GM18517 (cell line): ENCODE results near the gene PRKCD.

Experiments
- ATAC-seq: cut with Tn5 transposase; IDR thresholded peaks from one replicate; pipeline ENCODE4 v1.9.1; 2021; ENCODE audit warnings: mild to moderate bottlenecking, moderate library complexity; ENCODE audit not compliant: unreplicated experiment

The PRKCD gene

GRCh38 chr3:53213276-53213675, 52.3 kb downstream of the PRKCD start:
- no peak for ATAC-seq

GRCh38 chr3:53215816-53216215, 54.8 kb downstream of the PRKCD start:
- ATAC-seq = no peak

- no peak for ATAC-seq
Observed at GRCh38 chr3:53216723-53217122, 55.7 kb downstream of the PRKCD start.

DNA sequence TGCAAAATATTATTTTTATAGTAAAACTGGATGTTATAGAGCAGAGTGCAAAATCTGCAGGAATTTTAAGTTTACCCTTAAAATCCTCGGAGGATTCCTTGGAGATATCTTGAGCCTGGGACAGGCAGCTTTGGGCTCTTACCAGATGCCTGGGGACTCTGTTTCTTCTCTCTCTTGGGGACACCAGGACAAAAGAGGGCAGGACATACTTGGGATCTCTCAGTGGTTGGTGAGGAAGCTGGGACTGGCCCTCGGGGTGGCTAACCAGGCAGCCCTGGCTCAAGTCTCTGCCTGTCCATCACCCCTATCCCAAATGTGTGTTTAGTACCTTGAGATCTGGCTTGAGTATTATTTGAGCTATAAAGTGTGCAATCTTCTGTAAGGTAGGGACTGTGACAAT, 56.2 kb downstream of the PRKCD start:
- no peak for ATAC-seq

GRCh38 chr3:53218131-53218530, 57.1 kb downstream of the PRKCD start:
- ATAC-seq = no peak

DNA sequence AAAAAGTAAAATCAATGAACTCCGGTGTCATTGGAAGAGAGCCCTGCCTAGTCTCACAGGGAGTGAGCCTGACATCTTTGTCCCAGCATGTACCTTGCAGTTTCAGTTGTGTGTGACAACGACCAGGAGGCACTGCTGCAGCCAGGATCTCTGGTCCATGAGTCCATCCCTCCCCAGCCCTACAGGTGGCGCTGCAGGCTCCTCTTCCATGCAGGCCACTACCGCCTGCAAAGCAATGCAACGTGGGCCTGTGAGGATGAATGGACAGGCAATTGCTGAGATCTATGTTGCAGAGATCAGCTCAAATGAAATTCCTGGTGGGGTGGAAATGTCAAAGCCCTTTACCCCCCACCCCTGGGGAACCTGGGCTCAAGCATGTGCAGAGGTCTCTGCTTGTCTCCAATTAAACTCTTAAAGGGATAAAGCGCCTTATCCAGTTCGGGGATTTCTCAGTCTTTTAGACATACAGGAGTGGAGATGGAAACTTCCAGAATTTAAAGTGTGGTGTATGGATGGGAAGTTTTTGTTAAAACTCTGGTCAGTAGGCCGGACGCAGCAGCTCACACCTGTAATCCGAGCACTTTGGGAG, 59.0 kb downstream of the PRKCD start:
- ATAC-seq = peak; percentile 73

DNA sequence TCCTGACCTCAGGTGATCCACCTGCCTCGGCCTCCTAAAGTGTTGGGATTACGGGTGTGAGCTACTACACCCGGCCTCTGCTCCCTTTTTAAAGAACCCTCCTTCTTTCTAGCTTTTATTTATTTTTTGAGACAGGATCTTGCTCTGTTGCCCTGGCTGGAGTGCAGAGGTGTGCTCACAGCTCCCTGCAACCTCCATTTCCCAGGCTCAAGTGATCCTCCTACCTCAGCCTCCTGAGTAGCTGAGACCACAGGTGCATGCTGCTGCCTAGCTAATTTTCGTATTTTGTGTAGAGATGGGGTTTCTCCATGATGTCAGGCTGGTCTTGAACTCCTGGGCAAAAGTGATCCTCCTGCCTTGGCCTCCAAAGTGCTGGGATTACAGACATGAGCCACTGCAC, 60.3 kb downstream of the PRKCD start:
- ATAC-seq = no peak

DNA sequence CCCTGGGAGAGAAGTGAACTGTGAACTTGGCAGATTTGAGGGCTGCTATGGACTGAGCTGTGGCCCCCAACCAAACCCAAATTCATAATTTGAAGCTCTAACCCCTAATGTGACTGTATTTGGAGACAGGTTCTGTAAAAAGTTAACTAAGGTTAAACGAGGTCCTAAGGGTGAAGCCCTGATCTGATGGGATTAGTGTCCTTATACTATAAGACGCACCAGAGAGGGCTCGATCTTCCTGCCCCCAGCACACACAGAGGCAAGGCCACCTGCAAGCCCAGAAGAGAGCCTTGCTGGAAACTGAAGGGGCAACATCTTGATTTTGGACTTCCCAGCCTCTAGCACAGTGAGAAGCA, 60.8 kb downstream of the PRKCD start:
- no peak for ATAC-seq

DNA sequence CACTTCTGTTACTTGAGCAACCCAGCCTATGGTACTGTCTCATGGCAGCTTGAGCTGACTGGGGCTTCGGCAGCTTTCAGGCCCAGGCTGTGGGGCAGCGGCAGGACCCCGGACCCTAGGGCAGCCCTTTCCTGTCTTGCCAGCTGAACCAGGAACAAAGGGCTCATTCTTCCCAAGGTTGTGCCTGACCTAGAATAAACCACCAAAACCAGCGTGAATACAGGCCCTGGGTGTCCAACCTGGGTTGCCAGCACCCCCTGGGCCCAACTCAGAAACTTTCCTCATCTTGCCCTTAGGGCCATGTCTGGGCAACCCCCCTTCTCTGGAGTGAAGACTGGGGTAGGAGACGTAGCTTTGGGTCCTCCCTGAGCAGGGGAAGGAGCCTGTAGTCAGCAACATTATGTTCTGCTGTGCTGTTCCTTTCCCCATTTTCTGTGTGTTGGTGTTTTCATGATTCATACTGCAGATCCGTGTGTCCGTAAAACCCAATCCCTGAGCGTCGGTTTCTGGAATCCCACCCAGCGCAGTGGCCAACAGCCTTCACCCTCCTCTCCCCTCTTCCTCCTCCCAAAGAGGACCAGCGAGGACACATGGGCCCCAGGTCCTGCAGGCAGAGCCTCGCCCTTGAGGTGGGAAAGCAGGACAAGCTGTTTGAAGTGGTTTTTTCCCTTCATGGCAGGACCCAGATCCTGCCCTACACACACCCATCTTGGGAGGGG, 61.3 kb downstream of the PRKCD start:
- ATAC-seq = no peak

DNA sequence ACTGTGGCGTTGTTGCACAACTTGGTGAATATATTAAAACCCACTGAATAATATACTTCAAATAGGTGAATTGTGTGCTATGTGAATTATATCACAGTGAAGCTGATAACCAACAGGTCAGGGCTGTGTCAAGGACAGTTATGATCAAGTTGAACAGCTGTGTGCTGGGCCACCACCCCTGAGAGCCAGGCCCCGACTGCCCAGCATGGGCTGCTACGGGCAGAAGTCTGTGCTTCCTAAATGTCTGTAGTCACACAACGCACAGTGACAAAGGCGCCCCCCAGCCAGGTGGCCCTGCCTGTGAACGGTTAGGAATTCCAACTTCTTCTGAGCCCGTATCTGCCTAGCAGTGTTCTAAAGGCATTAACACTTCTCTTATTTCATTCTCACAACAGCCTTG, 62.0 kb downstream of the PRKCD start:
- ATAC-seq = no peak

- ATAC-seq = no peak
Observed at GRCh38 chr3:53223541-53223966, 62.5 kb downstream of the PRKCD start.

DNA sequence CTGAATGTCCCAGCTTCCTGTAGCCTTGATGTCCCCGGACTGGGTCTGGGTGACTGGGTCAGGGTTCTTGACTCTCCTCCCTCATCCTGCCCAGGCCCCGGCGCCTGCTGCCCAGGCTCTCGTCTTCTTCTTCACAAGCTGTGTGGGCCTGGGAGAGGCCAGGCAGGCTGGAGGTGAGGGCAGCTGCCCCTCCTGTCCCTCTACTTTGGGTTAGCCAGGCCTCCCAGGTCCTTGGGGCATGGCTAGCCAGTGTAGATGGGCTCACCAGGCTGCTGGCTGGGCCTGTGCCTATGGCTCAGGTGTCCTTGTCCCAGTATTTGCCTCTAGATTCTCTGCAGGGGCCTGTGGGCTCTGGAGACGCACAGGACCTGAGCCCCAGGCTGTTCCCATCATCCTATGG, 63.0 kb downstream of the PRKCD start:
- ATAC-seq = no peak

DNA sequence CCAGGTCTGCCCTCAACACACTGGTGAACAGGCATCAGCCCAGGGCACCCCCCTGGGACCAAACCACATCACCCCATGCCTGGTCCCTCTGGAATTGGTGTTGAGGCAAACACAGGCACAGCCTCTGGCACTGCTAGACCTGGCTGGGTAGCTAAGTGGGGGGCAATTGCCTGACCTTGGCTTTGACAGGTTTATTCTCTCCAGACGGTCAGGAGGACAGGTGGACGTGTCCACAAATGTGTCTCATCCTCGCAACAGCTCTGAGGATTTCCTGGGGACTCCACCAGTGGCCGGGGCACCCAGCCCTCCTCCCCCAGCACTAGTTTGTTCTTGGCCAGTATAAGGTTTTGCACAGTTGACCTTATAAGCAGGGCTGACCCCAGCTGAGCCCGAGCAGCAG, 63.5 kb downstream of the PRKCD start:
- no peak for ATAC-seq

- ATAC-seq = no peak
Observed at GRCh38 chr3:53225181-53225580, 64.2 kb downstream of the PRKCD start.

DNA sequence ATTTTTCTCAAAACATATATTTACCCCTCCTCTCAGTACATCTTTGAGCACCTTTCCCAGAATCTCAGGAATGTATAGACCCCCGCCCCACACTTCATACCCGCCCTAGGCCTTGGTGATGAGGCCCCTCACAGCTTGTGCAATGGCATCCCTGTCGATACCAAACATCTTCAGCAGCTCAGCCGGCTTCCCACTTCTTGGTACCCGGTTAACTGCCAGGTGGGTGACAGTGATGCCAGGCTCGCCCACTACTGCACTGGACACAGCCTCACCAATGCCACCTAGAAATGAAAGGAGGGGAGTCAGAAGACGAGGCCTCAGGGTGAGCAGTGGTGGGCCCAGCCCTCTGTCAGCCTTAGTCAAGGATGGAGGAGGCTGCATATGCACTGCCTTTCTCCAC, 64.6 kb downstream of the PRKCD start:
- no peak for ATAC-seq

DNA sequence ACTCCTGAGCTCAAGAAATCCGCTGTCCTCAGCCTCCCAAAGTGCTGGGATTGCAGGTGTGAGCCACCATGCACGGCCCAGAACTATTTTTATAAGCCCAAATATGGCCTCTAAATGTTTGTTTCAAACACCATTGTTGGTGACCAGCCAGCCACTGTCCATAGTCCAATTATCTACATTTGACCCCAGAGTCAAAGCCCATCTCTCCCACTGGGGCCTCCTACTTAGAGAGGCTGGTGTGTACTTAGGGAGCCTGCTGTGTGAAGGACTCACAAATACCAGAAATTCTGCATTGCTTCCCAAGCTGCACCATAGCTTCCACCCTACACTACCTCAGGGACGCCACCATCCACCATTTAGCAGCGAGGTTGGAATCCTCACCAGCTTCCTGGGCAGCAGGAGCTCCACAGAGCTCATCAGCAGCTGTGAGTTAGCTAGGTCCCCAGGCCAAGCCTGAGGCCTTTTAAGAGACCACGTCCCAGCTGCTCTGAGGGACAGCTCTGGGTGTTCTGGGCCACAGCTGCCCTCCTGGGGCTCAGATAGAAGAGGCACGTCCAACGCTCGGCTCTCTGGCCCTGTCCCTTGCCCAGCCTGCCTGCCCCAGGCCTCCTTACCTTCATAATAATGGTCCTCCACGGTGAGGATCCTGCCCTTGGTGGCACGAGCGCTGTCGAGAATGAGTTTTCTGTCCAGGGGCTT, 65.3 kb downstream of the PRKCD start:
- no peak for ATAC-seq

DNA sequence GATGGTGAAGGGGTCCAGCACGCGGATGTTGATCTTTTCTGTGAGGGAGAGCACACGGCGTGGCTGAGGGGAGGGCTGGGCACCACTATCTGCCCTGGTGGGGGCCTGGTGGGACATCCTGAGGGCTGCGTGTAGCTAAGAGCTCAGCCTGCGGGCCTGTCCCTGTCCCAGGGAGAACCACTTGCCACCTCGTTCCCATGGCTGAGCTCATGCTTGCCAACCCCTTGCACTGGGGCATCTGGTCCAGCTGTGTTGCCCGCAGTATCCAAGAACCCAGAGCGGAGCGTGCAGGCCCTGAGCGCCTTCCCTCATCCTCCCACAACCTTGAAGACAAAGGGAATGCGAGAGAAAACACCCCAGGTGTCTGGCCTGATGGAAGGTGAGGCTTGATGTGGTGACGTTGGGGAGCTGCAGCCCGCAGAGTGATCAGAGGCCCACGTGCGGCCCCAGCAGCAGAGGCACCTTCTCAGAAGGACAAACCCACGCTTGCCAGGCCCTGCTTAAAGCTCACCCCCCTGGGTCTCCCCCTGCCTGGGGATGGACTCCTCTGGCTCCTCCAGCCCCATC, 65.9 kb downstream of the PRKCD start:
- ATAC-seq = no peak

DNA sequence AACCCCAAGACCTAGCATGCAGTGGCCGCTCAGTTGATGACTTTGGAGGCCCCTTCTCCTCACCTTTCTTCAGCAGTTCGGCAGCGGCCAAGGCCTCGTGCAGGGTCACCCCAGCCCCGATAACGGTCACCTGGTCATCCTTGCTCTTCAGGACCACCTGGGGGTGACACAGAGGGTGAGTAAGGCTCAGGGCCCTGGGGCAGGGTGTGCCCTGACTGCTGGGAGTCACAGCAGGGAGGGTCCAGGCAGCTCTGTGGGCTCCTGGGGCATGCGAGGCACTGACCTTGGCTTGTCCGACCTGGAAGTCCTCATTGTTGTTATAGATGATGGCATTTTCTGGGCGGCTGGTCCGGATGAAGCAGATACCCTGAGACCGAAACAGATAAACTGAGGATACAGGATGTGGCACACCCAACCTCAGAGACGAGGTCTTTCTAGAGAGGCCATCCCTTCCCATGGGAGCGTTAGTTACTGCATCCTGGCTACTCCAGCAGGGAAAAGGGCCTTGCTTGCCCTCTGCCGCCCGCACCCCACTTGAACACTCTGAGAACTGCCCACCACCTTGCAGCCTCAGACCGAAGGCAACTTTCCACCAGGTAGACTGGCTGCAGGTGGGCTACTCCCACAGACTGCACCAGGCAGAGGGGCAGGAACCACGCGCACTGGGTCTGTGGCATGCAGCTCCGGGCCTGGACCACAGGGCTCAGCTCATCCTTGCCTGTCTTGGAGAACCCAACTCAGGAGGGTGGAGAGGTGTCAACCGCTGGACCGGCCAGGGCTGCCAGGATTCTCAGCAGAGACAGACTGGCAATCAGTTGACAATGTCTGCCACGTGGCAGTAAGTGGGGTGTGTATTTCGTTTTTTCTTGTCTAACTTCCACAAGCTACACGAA, 67.2 kb downstream of the PRKCD start:
- ATAC-seq = no peak

- ATAC-seq = no peak
Observed at GRCh38 chr3:53229171-53229570, 68.2 kb downstream of the PRKCD start.

GRCh38 chr3:53229606-53230005, 68.6 kb downstream of the PRKCD start:
- no peak for ATAC-seq

- ATAC-seq = no peak
Observed at GRCh38 chr3:53230041-53230621, 69.1 kb downstream of the PRKCD start.
